Central memory CD8-positive, alpha-beta T cell (primary cell): ENCODE measurements around the gene FHOD3.

Source experiments
- ATAC-seq: fragments of 150-1000 bp; cut with Tn5 transposase; replicated peaks from 2 replicates; pipeline ENCODE4 v1.10.0; 2022; ENCODE audit warnings: mild to moderate bottlenecking, moderate FRiP score, moderate number of reproducible peaks; ENCODE audit not compliant: poor library complexity, severe bottlenecking; ENCODE audit errors: extremely low read depth
- DNase-seq, 2 donors: peaks; one replicate each; pipeline ENCODE4 v3.0.0; 2021; ENCODE audit warnings: low spot score in 2 of 2
- H3K27ac Mint-ChIP-seq: one replicate; pipeline ENCODE4 v1.8.0; 2022; ENCODE audit warnings: low read depth, mild to moderate bottlenecking, moderate library complexity, mixed read lengths
- H3K27me3 Mint-ChIP-seq: one replicate; pipeline ENCODE4 v1.8.0; 2022; ENCODE audit warnings: mixed read lengths
- H3K36me3 Mint-ChIP-seq: one replicate; pipeline ENCODE4 v1.8.0; 2022; ENCODE audit warnings: mild to moderate bottlenecking, moderate library complexity, mixed read lengths; ENCODE audit not compliant: insufficient read depth
- H3K4me1 Mint-ChIP-seq: one replicate; pipeline ENCODE4 v1.8.0; 2022; ENCODE audit warnings: mixed read lengths
- H3K4me3 Mint-ChIP-seq: one replicate; pipeline ENCODE4 v1.8.0; 2022; ENCODE audit warnings: mild to moderate bottlenecking, moderate library complexity, mixed read lengths
- H3K9me3 Mint-ChIP-seq: one replicate; pipeline ENCODE4 v1.8.0; 2022; ENCODE audit warnings: mixed read lengths

FHOD3 gene

DNA sequence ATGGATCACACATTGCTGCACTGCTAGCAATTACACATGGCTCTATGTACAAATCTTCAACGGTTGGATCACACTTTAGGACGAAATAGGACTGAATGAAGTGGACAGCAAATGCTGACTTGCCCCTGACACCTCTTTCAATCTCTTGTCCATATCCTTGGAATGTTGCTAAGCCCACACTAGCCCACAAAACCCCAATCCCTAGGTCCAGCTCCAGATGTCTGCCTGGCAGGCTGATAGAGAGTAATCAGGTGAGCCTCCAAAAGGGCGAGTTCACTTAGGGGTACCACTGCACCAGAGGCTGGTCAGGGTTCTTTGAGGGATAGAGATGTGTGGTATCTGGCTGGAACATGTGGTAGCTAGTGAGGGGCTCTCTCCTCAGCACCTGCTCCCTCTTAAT is 18.5 kb upstream of the FHOD3 start:
- ATAC-seq: no peak
- H3K36me3 Mint-ChIP-seq: no peaks in the 10 kb centered on the region
- H3K4me1 Mint-ChIP-seq: no peaks in the 10 kb centered on the region
- peaks cover 73% of the 10 kb centered on the region for H3K27me3 Mint-ChIP-seq
- DNase-seq: no peak
- H3K4me3 Mint-ChIP-seq: no peak overlapping the region
- no peaks in the 10 kb centered on the region for H3K9me3 Mint-ChIP-seq
- H3K27ac Mint-ChIP-seq: no peak overlapping the region

DNA sequence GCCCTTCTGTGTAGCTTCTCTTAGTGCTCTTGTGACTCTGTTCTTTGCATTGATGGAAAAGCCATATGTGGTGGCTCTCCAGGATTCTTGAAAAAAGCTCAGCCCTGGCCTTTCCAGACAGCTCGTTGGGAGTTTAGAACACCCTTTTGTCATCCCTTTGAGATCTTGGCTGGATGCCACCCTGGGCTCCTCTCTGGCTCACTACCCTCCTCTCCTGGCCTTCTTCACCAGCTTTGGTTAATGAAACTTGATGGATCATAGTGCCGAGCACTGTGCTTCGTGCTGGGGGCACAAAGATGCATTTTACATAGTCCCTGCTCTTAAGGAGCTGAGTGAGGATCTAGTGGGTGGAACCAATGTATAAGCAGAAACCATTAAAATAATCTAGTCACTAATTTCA is 15.6 kb upstream of the FHOD3 start:
- Mint-ChIP-seq H3K4me3 (no peak overlapping the region), H3K27ac (no peak overlapping the region), H3K9me3 (no peaks in the 10 kb centered on the region), H3K4me1 (peaks cover 4% of the 10 kb centered on the region), H3K27me3 (peaks cover 75% of the 10 kb centered on the region), H3K36me3 (no peaks in the 10 kb centered on the region)
- DNase-seq: no peak
- ATAC-seq: no peak

DNA sequence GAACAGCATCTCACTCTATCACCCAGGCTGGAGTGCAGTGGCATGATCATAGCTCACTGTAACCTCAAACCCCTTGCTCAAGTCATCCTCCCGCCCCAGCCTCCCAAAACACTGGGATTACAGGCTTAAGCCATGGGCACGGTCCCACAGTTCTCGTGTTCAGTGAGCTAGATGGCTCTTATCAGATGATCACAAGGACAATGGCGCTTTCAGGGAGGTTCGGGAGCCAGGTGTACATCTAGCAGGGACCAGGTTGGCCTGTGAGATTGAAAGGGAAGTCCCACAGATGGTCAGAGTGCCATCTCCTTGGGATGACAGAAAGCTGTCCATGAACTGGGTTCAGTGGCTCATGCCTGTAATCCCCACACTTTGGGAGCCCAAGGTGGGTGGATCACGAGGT is 14.1 kb upstream of the FHOD3 start:
- H3K9me3 Mint-ChIP-seq: no peaks in the 10 kb centered on the region
- peaks cover 4% of the 10 kb centered on the region for H3K4me1 Mint-ChIP-seq
- H3K27ac Mint-ChIP-seq: no peak overlapping the region
- H3K4me3 Mint-ChIP-seq: no peak overlapping the region
- H3K27me3 Mint-ChIP-seq: peaks cover 77% of the 10 kb centered on the region
- no peak for ATAC-seq
- no peak for DNase-seq
- no peaks in the 10 kb centered on the region for H3K36me3 Mint-ChIP-seq

DNA sequence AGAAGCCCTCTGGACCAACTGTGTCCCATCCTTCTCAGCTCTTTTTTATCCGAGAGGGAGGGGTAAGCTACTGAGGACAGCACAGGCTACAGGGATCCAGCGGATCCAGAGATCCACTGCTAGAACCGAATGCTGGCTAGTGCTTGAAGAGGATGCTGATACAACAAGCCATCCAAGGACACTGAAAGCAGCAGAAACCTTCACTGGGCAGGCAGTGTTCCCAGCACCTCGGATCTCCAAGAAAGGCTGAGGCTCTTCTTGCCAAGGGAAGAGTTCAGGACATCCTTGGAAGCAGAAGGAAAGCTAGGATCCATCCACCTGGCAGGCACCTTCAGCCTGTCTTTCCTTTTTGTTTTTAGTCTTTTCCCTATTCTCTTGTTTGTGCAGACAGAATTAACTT is 13.2 kb upstream of the FHOD3 start:
- Mint-ChIP-seq H3K36me3 (no peaks in the 10 kb centered on the region), H3K9me3 (no peaks in the 10 kb centered on the region), H3K27ac (no peak overlapping the region), H3K4me1 (peaks cover 4% of the 10 kb centered on the region), H3K27me3 (peaks cover 81% of the 10 kb centered on the region), H3K4me3 (no peak overlapping the region)
- ATAC-seq (no peak), DNase-seq (no peak)

DNA sequence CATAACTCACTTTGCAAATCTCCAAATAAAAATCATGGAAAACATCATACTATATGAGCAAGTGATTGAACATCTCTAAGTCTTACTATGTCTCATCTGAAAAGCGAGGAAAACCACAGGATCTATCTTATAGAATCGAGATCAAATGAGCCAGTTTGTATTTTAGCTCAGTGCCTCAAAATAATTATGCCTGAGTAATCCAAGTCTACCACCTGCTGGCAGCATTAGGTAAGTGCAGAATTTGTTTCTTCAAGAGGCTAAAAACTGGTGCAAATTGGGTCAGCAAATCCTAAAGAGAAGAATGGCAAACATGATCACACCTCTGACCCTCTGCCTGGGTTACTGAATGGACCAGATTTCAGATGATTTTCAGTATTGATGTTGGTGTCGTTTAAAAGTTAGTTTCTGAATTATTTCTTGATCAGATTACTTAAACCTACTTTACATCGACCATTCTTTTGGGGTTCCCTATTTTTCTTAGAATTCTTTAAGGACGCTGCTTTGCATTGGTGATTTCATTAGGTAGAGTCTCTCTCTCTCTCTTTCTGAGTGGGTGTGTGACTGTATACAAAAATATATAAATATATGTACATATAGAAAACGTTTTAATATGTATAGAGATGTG is 12.7 kb upstream of the FHOD3 start:
- Mint-ChIP-seq H3K4me1 (peaks cover 4% of the 10 kb centered on the region), H3K27ac (no peak overlapping the region), H3K9me3 (no peaks in the 10 kb centered on the region), H3K36me3 (no peaks in the 10 kb centered on the region), H3K27me3 (peaks cover 75% of the 10 kb centered on the region), H3K4me3 (no peak overlapping the region)
- peak in 1 of 2 donors; percentile 21 for DNase-seq
- ATAC-seq: no peak

DNA sequence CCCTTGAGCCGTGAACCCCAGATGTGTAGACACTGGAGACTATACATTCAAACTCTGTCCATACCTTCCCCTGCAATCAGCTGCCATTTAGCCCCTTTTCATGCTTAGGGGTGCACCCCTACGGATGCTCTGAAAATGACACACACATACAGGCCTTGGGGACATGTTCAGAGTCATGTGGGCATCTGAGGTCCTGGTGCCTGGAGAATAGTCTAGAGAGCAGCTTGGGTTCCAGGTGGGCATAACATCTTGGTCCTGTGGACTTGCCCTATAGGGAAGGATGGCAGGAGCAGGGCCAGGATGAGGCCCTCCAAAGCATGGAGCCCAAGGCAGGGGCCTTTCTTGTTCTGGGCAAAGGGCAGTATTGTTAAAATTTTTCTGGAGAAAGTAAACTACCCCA is 9.9 kb upstream of the FHOD3 start:
- H3K9me3 Mint-ChIP-seq: no peaks in the 10 kb centered on the region
- H3K27ac Mint-ChIP-seq: no peak overlapping the region
- H3K36me3 Mint-ChIP-seq: no peaks in the 10 kb centered on the region
- H3K27me3 Mint-ChIP-seq: peaks cover 51% of the 10 kb centered on the region
- no peak overlapping the region for H3K4me3 Mint-ChIP-seq
- DNase-seq (no peak), ATAC-seq (no peak)
- H3K4me1 Mint-ChIP-seq: peaks cover 4% of the 10 kb centered on the region

DNA sequence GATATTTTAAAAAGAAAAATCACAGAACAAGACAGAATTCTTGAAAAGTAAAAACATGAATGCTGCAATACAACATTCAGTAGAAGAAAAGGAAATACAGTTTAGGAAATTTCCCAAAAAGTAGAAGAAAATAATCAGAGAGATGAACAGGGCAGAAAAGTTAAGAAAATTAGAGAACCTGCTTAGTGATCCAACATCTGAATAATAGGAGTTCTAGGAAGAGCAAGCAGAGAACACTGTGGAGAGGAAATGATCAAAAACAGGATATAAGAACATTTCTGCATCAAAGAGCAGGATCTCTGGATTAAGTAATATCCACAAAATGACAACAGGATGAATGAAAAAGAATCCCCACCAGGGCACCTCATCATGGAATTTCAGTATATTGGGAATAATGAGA is 8.8 kb upstream of the FHOD3 start:
- ATAC-seq (no peak), DNase-seq (no peak)
- Mint-ChIP-seq H3K9me3 (no peaks in the 10 kb centered on the region), H3K27ac (no peak overlapping the region), H3K4me3 (no peak overlapping the region), H3K36me3 (no peaks in the 10 kb centered on the region), H3K27me3 (peaks cover 51% of the 10 kb centered on the region), H3K4me1 (peaks cover 4% of the 10 kb centered on the region)

DNA sequence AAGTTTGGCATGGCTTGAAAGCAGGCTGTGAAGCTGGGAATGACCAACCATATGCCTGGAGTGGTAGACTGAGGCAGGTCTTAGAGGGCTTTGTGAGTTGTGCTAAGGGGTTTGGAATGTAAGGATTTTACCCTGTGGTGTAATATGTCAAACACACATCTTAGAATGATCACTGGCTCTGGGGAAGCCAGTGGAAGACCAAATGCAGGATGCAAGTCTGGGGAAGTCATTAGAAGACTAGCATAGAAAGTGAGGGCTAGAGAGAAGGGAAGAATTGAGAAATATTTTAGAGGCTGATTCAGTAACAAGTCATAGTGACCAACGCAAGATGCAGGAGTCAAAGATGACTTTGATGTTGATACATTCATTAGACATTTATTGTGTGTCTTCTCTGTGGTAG is 3.5 kb upstream of the FHOD3 start:
- no peak overlapping the region for H3K4me3 Mint-ChIP-seq
- H3K27me3 Mint-ChIP-seq: peaks cover 4% of the 10 kb centered on the region
- no peak overlapping the region for H3K27ac Mint-ChIP-seq
- H3K36me3 Mint-ChIP-seq: no peaks in the 10 kb centered on the region
- no peaks in the 10 kb centered on the region for H3K4me1 Mint-ChIP-seq
- no peaks in the 10 kb centered on the region for H3K9me3 Mint-ChIP-seq
- no peak for DNase-seq
- ATAC-seq: no peak

DNA sequence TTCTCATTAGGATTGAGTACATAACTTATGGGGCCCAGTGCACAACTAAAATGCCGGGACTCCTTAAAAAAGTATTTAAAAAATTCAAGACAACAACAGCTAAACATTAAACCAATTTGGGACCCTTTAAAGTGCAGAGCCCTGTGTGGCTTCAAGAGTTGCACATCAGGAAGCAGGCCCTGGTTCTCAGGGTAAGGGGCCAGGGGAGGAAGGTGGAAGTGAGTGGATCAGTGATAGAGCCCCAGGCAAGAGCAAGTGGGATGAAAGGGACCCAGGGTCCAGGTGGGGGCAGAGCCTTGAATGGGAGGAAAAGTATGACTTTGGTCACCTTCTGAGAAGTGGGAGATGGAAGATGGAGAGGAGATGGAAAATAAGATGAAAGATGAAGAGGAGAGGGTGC is 2.3 kb upstream of the FHOD3 start:
- Mint-ChIP-seq H3K4me1 (no peaks in the 10 kb centered on the region), H3K27me3 (peaks cover 16% of the 10 kb centered on the region), H3K9me3 (no peaks in the 10 kb centered on the region), H3K4me3 (no peak overlapping the region), H3K27ac (no peak overlapping the region), H3K36me3 (no peaks in the 10 kb centered on the region)
- no peak for ATAC-seq
- no peak for DNase-seq

DNA sequence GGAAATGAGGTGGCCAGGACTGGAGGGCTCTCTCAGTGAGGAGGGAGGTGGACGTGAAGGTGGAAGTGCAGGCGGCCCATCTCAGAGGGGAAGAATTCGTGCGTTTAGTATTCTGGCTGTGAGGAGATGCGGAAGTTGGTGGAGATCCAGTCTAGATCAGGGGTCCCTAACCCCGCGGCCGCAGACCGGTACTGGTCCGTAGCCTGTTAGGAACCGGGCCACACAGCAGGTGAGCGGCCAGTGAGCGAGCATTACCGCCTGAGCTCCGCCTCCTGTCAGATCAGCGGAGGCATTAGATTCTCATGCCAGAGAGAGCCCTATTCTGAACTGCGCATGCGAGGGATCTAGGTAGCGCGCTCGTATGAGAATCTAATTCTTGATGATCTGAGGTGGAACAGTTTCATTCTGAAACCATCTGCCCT is 1.6 kb upstream of the FHOD3 start:
- H3K4me1 Mint-ChIP-seq: no peaks in the 10 kb centered on the region
- H3K9me3 Mint-ChIP-seq: no peaks in the 10 kb centered on the region
- no peak overlapping the region for H3K27ac Mint-ChIP-seq
- DNase-seq (no peak), ATAC-seq (no peak)
- H3K4me3 Mint-ChIP-seq: no peak overlapping the region
- H3K36me3 Mint-ChIP-seq: no peaks in the 10 kb centered on the region
- H3K27me3 Mint-ChIP-seq: peaks cover 22% of the 10 kb centered on the region

DNA sequence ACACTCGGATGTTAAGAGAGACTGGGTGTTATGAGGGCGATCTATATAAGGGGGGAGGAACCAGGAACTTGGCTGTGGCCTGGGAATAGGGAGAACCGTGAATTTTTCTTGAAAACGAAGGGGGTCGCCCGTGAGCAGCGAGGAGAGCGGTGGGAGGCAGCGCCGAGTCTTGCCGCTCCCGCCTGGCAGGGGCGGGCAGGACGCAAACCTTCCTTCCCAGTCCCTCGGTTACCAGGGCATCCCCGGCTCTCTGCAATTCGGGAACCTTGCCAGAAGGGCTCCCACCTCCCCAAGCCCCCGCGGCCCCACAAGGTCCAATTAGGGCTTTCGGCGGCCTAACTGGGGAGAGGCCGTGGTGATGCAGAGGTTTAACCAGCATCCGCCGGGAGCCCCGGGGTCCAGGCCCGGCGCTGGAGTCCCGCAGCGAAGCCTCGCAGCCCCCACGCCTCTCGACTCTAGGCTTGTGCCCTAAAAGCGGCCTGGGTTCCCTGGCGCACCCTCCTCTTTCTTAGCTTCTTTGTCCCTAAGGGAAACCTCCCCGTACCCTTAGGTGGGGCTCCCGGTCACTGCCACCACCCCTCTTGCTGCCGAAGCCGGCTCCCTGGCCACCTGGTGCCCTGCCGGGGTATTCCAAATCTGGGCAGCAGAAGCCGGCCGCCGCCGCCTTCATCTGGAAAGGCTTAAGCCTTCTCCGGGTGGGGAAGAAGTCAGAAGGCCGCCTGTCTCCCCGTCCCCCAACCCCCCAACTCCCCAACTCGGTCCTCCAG is 680 bp upstream of the FHOD3 start:
- Mint-ChIP-seq H3K4me1 (no peaks in the 10 kb centered on the region), H3K4me3 (no peak overlapping the region), H3K27me3 (peaks cover 32% of the 10 kb centered on the region), H3K9me3 (no peaks in the 10 kb centered on the region), H3K36me3 (no peaks in the 10 kb centered on the region), H3K27ac (no peak overlapping the region)
- no peak for DNase-seq
- ATAC-seq: peak; percentile 14

DNA sequence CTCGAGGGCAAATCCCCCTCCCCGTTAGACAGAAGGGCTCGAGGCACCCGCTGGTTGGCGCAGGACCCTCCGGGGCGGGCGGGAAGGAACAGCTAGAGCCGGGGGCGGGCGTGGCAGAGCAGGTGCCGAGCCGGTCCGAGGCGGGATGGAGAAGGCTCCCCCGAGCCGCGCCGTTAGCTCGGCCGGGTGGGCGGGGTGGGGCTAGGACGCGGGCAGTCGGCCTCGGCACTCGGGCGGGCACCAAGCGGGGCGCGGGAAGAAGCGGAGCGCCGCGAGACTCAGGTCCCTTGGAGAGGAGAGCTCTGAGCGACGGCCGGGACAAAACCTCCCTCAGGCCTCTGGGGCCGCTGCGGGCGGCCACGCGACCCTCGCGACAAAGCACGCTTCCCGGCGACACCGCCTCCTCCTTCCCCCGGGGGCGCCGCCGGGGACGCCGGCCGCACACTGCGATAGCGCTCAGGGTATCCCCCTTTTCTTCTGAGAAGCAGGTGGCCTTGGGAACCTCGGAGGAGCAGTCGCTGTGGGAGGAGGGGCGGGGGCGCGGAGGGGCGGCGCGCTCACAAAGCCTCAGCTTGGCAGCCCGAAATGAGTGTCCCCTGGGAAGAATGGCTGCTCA is 721 bp downstream of the FHOD3 start:
- no peaks in the 10 kb centered on the region for H3K4me1 Mint-ChIP-seq
- no peak overlapping the region for H3K27ac Mint-ChIP-seq
- no peaks in the 10 kb centered on the region for H3K36me3 Mint-ChIP-seq
- DNase-seq (no peak), ATAC-seq (no peak)
- no peaks in the 10 kb centered on the region for H3K9me3 Mint-ChIP-seq
- peaks cover 46% of the 10 kb centered on the region for H3K27me3 Mint-ChIP-seq
- H3K4me3 Mint-ChIP-seq: no peak overlapping the region

DNA sequence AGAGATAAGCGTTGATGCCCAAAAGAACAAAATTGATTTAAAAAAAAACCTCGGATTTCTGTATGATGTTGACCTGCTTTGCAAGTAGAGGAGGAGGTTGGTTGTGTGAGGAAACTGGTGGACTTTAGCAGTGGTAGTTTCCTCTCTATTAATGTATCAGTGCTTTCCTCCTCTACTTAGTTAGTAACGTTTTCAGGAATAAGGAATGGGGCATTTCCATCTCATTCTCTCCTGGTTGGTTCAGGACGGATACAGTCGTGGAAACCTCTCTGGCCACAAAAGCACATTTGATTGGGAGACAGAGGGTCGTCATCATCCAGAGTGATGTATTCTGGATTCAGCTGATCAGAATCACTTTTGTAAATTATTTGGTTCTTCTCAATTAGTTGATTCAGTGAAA is 1.5 kb downstream of the FHOD3 start:
- no peak overlapping the region for H3K27ac Mint-ChIP-seq
- no peak overlapping the region for H3K4me3 Mint-ChIP-seq
- no peaks in the 10 kb centered on the region for H3K9me3 Mint-ChIP-seq
- no peaks in the 10 kb centered on the region for H3K36me3 Mint-ChIP-seq
- no peaks in the 10 kb centered on the region for H3K4me1 Mint-ChIP-seq
- no peak for ATAC-seq
- H3K27me3 Mint-ChIP-seq: peaks cover 54% of the 10 kb centered on the region
- DNase-seq: no peak
